IMR-90 (cell line): ENCODE measurements around the gene RASSF7.

Experiments
- BHLHE40 ChIP-seq: fragments of 150-350 bp; IDR thresholded peaks from 2 replicates; pipeline ENCODE4 v1.6.1; 2016; ENCODE audit warnings: mild to moderate bottlenecking, low read depth, low read length
- CEBPB ChIP-seq: IDR thresholded peaks from 2 replicates; pipeline ENCODE4 v1.6.1; 2012; ENCODE audit warnings: low read depth, low read length, improper control_type of control experiment
- CHD1 ChIP-seq: IDR thresholded peaks from 2 replicates; pipeline ENCODE4 v1.6.1; 2012; ENCODE audit warnings: low read depth, low read length, improper control_type of control experiment
- CTCF ChIP-seq: conservative IDR thresholded peaks from 2 replicates; pipeline ENCODE4 v1.5.1; 2012; ENCODE audit warnings: mild to moderate bottlenecking, low read depth, low read length, improper control_type of control experiment
- MAFK ChIP-seq: IDR thresholded peaks from 2 replicates; pipeline ENCODE4 v1.6.1; 2012; ENCODE audit warnings: low read depth, low read length, improper control_type of control experiment
- MAZ ChIP-seq: IDR thresholded peaks from 2 replicates; pipeline ENCODE4 v1.6.1; 2012; ENCODE audit warnings: low read depth, mild to moderate bottlenecking, low read length, improper control_type of control experiment, moderate library complexity, borderline replicate concordance
- MXI1 ChIP-seq: IDR thresholded peaks from 2 replicates; pipeline ENCODE4 v1.6.1; 2012; ENCODE audit warnings: low read depth, mild to moderate bottlenecking, low read length, moderate library complexity, borderline replicate concordance
- NFE2L2 ChIP-seq: fragments of 150-350 bp; IDR thresholded peaks from 2 replicates; pipeline ENCODE4 v1.6.1; 2016; ENCODE audit warnings: low read depth, mild to moderate bottlenecking, low read length
- POLR2A ChIP-seq: IDR thresholded peaks from 2 replicates; pipeline ENCODE4 v1.6.1; 2012; ENCODE audit warnings: mild to moderate bottlenecking, low read depth, low read length
- RAD21 ChIP-seq: IDR thresholded peaks from 2 replicates; pipeline ENCODE4 v1.6.1; 2012; ENCODE audit warnings: low read length, improper control_type of control experiment
- RCOR1 ChIP-seq: IDR thresholded peaks from 2 replicates; pipeline ENCODE4 v1.6.1; 2012; ENCODE audit warnings: mild to moderate bottlenecking, low read length, improper control_type of control experiment; ENCODE audit not compliant: insufficient replicate concordance
- RFX5 ChIP-seq: IDR thresholded peaks from 2 replicates; pipeline ENCODE4 v1.8.0; 2012; ENCODE audit warnings: low read depth, mild to moderate bottlenecking, low read length, moderate library complexity
- SMC3 ChIP-seq: fragments of 150-350 bp; IDR thresholded peaks from 2 replicates; pipeline ENCODE4 v1.6.1; 2016; ENCODE audit warnings: low read depth, mild to moderate bottlenecking, antibody characterized with exemption, low read length, moderate library complexity
- USF2 ChIP-seq: fragments of 150-350 bp; IDR thresholded peaks from 2 replicates; pipeline ENCODE4 v1.6.1; 2017; ENCODE audit warnings: mild to moderate bottlenecking, antibody characterized with exemption, low read length, low read depth

GRCh38 chr11:567011-567628 is 6.3 kb downstream of the RASSF7 start:
- TF ChIP-seq MAFK = no peak
- TF ChIP-seq CTCF = no peak
- TF ChIP-seq USF2 = no peak
- TF ChIP-seq POLR2A = no peak
- no peak for TF ChIP-seq CHD1
- no peak for TF ChIP-seq RAD21
- TF ChIP-seq RCOR1 = no peak
- no peak for TF ChIP-seq CEBPB
- TF ChIP-seq NFE2L2 = no peak
- no peak for TF ChIP-seq MXI1
- TF ChIP-seq MAZ = no peak
- TF ChIP-seq RFX5 = no peak
- TF ChIP-seq SMC3 = no peak
- TF ChIP-seq BHLHE40 = no peak
